ENCODE results near the gene SLCO6A1. TPM values are rescaled to one million over a fixed set of nuclear protein-coding genes. Genes with fewer than 3 reads are reported as not detected.
"Not testable (repeated sequence)": the region's sequence is repeated elsewhere in the genome, so short reads cannot be mapped to it uniquely, and the experiment has no call there.

The SLCO6A1 gene, protein sequence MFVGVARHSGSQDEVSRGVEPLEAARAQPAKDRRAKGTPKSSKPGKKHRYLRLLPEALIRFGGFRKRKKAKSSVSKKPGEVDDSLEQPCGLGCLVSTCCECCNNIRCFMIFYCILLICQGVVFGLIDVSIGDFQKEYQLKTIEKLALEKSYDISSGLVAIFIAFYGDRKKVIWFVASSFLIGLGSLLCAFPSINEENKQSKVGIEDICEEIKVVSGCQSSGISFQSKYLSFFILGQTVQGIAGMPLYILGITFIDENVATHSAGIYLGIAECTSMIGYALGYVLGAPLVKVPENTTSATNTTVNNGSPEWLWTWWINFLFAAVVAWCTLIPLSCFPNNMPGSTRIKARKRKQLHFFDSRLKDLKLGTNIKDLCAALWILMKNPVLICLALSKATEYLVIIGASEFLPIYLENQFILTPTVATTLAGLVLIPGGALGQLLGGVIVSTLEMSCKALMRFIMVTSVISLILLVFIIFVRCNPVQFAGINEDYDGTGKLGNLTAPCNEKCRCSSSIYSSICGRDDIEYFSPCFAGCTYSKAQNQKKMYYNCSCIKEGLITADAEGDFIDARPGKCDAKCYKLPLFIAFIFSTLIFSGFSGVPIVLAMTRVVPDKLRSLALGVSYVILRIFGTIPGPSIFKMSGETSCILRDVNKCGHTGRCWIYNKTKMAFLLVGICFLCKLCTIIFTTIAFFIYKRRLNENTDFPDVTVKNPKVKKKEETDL
- not detected in 2 replicates for total RNA-seq (2014; rRNA removed; shearing (Covaris generic))

DNA sequence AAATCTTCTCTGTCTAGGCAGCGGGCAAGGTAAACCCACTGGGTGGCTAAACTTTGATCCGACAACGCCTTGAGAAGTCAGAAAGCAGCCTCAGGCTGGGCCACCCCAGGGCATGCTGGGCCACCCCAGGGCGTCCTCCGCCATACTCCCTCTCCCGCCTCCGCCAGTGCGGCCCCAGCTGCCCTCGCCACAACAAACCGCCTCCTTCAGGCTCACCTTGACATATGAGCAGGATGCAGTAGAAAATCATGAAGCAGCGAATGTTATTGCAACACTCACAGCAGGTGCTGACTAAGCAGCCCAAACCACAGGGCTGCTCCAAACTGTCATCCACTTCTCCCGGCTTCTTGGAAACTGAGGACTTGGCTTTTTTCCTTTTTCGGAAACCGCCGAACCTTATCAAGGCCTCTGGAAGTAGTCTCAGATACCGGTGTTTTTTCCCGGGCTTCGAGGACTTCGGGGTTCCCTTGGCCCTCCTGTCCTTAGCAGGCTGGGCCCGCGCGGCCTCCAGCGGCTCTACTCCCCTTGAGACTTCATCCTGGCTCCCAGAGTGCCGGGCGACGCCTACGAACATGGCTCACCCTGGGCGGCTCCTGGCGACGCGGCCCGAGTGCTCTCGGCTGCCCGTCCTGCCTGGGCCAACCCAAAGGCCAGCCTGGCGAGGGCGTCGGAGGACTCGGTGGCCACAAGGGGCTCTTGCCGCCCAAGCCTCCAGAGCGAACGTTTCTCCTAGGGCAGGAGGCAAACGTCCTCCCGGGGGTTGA is at the start of gene SLCO6A1:
Gene SLCO6A1, minus strand, starts transcription at position 731 of the 764 bp plus-strand sequence. Its CDS starts 157 bp downstream, at position 574.
- DNase-seq (ENCODE audit: low spot score) = no peak

GRCh38 chr5:102547141-102548035 is 48.6 kb upstream of the SLCO6A1 start:
- no peak for DNase-seq (ENCODE audit: low spot score)

- peak; percentile 45 for DNase-seq (ENCODE audit: low spot score)
Measured at GRCh38 chr5:102545175-102545574, 46.4 kb upstream of the SLCO6A1 start.

DNA sequence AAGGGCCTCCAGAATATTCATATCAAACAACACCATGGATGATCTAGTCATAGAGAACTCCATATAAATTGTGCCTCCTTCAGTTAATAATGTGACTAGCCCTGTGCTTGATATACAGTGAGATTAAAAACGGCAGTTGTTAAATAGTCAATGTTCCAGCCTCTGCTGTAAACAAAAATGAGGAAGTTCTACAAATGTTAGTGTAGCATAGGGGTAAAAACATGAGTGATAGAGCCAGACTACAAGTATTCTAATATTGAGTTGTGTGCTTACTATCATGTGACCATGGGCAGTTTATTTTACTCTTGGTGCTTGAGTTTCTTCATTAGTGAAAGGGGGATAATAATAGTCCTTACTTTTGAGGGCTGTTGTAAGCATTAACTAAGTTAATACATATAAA is 43.3 kb upstream of the SLCO6A1 start:
- no peak for DNase-seq (ENCODE audit: low spot score)

DNA sequence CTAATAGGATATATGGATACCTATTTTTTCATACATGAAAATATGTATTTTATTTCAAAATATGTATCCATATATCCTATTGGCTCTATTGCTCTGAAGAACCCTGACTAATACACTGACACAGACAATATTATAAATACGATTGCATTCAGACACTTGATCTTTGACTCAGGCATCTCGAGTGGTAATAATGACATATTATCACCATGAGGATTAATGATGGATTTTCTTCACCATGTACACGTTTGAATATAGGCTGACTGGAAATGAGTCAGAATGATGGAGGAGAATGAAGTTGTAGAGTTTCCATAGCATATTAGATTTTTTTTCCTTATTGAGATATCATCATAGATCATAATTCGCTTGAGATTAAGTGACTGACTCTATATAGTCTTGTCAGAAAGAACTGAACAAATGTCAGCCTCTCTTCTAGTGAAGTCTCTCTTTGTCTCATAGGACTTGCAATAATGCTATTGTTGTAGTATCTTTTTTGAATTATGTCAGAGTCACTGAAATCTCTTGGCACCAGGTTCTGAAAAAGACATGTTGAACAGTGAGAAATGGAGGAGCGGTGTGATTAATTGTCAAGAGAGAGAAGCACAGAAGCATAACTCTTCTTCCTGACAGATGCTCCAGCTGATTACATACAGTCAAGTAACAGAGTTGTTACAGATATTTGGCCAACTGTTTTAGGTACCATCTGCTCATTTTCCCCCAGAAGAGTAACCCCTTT is 41.4 kb upstream of the SLCO6A1 start:
- DNase-seq (ENCODE audit: low spot score) = no peak

GRCh38 chr5:102539562-102539961 is 40.8 kb upstream of the SLCO6A1 start:
- no peak for DNase-seq (ENCODE audit: low spot score)

DNA sequence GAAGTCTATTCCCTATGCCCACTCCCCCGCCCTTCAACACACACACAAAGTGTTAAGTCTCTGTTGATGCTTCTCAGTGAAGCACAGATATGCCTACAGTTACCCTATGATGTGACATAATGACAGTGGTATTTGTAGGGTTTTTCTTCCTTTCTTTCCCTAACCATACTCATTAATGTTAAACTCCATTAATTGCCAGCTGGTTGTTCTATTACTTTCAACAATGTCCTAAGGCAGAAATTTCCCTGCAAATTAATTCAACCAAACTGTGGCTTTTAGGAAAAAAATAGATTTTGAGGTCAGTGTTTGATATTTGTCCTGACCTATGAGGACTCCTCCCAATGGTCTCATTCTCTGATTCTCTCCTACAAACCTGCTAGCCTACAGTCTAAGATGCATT is 38.2 kb upstream of the SLCO6A1 start:
- DNase-seq (ENCODE audit: low spot score) = no peak

DNA sequence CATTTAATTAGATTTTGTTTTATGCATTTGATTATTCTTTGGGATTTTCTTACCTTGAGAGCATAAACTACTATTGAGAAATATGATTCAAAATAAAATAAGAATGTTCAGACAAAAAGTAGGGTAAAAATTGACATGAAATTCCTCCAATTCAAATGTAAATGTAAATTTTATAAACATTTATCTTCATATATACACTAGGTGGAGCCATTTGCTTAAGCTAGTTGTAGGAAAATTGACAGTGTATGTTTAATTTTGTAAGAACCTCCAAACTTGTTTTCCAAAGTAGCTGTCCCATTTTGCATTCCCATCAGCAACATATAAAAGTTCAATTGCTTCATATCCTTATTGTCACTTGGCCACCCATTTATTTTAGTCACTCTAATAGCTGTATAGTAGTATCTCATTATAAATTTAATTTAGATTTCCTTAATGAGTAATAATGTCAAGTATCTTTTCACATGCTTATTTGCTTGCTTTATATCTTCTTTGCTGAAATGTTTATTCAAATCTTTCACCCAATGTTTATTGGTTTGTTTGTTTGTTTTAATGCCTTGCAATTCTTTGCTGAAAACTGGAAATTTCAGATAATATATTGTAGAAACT is 37.6 kb upstream of the SLCO6A1 start:
- DNase-seq (ENCODE audit: low spot score) = peak; percentile 34

- DNase-seq (ENCODE audit: low spot score) = no peak
Measured at GRCh38 chr5:102532123-102532522, 33.3 kb upstream of the SLCO6A1 start.

- no peak for DNase-seq (ENCODE audit: low spot score)
Measured at GRCh38 chr5:102531506-102531905, 32.7 kb upstream of the SLCO6A1 start.

GRCh38 chr5:102529447-102529846 is 30.6 kb upstream of the SLCO6A1 start:
- no peak for DNase-seq (ENCODE audit: low spot score)

DNA sequence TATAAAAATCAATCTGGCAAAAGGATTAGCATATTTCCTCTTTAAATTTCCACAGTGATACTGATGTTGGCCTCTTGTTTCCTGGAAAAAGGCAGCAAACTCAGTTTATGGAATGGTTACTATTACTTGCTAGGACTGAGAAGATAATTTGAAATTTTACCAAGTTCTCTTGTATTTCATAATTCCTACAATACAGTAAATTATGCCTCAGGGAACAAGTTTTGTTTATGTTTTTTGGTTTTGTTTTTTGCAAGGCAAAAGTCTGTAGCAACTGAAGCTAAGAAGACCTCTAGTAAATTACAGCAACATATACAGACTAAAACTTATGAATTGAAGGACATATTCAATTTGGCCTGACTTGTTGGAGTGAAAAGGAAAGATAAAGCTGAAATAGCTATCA is 30.2 kb upstream of the SLCO6A1 start:
- DNase-seq (ENCODE audit: low spot score) = no peak

DNA sequence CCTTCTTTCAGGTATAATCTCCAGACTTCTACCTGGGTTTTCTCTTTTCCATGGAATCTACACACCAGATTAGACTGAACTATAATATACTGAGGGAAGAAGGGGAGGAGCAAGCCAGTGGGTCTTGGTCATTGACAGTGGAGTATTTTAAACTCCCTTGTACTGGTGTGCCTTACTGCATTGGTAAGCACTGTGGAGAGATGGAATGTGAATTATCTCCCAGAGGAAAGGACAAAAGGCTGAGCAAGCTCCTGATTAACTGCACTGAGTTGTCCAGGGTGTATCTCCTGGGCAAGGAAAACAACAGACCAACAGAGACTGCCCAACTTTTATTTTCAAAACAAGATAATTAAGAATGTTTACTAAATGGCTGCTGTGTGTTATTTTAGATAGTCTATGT is 29.8 kb upstream of the SLCO6A1 start:
- no peak for DNase-seq (ENCODE audit: low spot score)

- DNase-seq (ENCODE audit: low spot score) = no peak
Measured at GRCh38 chr5:102527547-102527946, 28.7 kb upstream of the SLCO6A1 start.

GRCh38 chr5:102523541-102524175 is 24.9 kb upstream of the SLCO6A1 start:
- DNase-seq (ENCODE audit: low spot score) = no peak

DNA sequence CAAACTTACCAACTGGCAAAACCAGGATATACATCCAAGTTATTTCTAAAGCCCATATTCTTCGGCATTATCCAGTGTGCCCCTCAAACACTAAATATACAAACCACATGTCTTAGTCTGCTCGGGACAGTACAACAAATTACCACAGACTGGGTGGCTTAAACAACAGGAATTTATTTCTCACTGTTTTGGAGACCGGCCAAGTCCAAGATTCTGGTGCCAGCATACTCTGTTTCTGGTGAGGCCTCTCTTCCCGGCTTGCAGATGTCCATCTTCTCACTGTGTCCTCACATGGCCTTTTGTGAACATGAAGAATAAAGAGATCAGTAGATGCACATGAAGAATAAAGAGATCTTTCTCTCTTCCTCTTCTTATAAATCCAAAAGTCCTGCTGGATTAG is 12.9 kb upstream of the SLCO6A1 start:
- DNase-seq (ENCODE audit: low spot score) = no peak

DNA sequence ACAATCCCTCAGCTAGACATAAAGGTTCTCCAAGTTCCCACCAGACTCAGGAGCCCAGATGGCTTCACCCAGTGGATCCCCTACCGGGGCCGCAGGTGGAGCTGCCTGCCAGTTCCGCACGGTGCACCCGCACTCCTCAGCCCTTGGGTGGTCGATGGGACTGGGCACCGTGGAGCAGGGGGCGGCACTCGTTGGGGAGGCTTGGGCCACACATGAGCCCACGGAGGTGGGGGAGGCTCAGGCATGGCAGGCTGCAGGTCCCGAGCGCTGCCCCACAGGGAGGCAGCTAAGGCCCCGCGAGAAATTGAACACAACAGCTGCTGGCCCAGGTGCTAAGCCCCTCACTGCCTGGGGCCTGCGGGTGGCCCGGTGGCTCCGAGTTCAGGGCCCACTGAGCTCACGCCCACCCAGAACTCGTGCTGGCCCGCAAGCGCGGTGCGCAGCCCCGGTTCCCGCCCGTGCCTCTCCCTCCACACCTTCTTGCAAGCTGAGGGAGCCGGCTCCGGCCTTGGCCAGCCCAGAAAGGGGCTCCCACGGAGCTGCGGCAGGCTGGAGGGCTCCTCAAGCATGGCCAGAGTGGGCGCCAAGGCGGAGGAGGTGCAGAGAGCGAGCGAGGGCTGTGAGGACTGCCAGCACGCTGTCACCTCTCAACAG is 7.4 kb downstream of the SLCO6A1 start:
- DNase-seq (ENCODE audit: low spot score) = not testable (repeated sequence)

DNA sequence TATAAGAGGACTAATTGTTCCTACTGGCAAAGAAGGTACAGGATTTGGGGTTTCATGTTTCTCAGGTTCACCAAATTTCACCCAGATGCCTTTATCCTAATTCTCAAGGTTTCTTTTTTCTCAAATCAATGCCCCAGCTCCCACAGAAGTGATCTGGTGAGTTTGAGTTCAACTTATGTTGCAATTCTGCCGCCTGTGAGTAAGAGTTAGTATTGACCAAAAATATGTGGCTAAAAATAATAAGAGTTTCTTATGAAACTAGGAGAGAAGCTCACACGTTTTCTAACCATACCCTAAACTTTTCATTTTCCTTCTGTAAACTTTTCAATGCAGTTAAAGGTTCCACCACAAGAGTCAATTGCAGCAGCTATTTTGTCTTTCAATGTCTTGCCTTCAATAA is 15.1 kb downstream of the SLCO6A1 start:
- DNase-seq (ENCODE audit: low spot score) = no peak

Measured in HT-29 (cell line).